ENCODE results near the gene FTH1.

Gene FTH1

DNA sequence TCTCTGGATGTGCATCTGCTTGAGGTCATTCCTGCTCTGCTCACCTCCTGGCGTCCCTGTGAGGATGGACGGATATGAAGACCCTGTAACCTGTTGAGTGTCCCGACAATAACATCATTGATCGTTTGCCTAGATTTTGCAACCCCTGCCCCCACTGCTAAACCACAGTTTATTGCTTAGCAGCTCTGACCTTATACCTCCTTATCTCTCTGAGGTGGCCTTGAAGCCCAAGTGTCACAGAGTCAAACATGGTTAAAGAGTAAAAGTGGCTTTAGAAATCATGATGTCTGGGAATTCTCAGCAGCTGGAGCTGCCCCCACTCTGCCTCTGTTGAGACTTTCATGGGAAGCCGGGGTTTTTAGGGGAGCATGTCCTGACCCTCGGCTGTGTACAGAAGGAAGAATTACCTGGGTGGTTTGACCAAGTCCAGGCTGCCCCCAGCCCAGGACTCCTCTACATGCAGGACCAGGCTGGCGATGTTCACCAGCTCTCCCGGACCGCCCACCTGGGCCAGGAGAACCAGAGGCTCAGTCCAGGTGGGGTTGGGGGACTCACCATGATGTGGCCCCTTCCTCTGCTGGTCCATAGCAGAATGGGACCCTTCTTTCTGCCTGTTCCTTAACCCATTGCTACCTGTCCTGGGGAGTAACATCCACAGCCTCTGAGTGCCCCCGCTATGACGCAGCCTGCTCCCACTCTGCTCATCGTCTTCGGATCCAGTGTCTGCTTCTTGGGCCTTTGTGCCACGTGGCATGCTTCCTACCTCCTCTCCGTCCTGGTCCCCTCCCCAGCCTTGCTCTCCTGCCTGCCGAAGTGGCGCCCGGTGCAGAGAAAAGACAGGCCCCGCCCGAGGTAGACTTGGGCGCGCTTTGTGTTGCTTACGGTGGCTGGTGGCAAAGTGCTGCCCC, 33.4 kb upstream of the FTH1 start:
- H3K27ac ChIP-seq: peak overlapping the region; percentile 3
- H3K27me3 ChIP-seq: no peaks in the 10 kb centered on the region
- TF ChIP-seq CTCF (IDR thresholded peaks at IDR 0.05): no peak
- H3K9me3 ChIP-seq: no peaks in the 10 kb centered on the region
- no peaks in the 10 kb centered on the region for H3K36me3 ChIP-seq
- H3K4me3 ChIP-seq (ENCODE audit: low read depth in 1 of 2, low read length in 1 of 2): no peak overlapping the region
- H3K4me1 ChIP-seq (ENCODE audit: control insufficient read depth in 1 of 2, insufficient read depth in 1 of 2, low read depth in 1 of 2, low read length in 1 of 2): peaks cover 8 to 14% of the 10 kb centered on the region in 2 experiments

GRCh38 chr11:61999141-61999975, 31.9 kb upstream of the FTH1 start:
- H3K27me3 ChIP-seq: no peaks in the 10 kb centered on the region
- H3K36me3 ChIP-seq: no peaks in the 10 kb centered on the region
- H3K27ac ChIP-seq: peak overlapping the region; percentile 75
- no peak overlapping the region for H3K4me3 ChIP-seq (ENCODE audit: low read depth in 1 of 2, low read length in 1 of 2)
- TF ChIP-seq CTCF (IDR thresholded peaks at IDR 0.05): no peak
- H3K4me1 ChIP-seq (ENCODE audit: control insufficient read depth in 1 of 2, insufficient read depth in 1 of 2, low read depth in 1 of 2, low read length in 1 of 2): peaks cover 8 to 10% of the 10 kb centered on the region in 2 experiments
- H3K9me3 ChIP-seq: no peaks in the 10 kb centered on the region

DNA sequence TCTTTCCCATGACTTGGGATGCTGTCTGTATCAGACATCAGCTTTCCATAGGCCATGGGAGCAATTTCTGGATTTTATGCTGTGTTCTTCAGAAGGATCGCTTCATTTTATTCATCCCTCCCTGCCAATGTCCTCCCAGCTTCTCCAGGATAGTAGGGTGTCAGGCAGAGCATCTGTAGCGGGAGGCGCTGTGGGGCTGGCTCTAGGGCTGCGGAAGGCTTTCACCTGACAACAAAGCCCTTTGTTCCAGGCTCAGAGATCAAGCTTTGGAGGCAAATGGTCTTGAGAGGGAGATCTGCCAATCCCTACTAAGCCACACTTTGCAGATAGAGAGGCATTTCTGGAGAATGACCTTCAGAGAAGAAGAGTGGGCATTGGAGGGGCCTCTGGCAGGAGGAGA, 29.5 kb upstream of the FTH1 start:
- no peak for TF ChIP-seq CTCF (IDR thresholded peaks at IDR 0.05)
- no peak overlapping the region for H3K27ac ChIP-seq
- H3K27me3 ChIP-seq: no peaks in the 10 kb centered on the region
- H3K4me1 ChIP-seq (ENCODE audit: control insufficient read depth in 1 of 2, insufficient read depth in 1 of 2, low read depth in 1 of 2, low read length in 1 of 2): peaks cover 8% of the 10 kb centered on the region in 2 experiments
- H3K4me3 ChIP-seq (ENCODE audit: low read depth in 1 of 2, low read length in 1 of 2): no peak overlapping the region
- no peaks in the 10 kb centered on the region for H3K9me3 ChIP-seq
- no peaks in the 10 kb centered on the region for H3K36me3 ChIP-seq

DNA sequence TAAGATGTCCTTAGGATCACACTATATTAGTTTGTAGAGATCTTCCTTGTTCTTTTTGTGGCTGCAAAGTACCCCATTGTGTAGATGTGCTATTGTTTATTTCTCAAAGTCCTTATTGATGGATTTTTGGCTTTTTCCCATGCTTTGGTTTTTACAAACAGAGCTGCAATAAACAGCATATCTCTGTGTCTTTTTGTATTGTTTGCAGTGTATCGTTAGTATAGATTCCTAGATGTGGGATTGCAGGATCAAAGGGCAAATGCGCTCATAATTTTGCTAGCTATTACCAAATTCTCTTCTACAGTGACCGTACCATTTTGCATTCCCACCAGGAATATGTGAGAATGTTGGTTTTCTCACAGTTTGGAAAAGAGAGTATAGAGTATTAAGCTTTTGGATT, 27.5 kb upstream of the FTH1 start:
- Histone ChIP-seq H3K36me3 (no peaks in the 10 kb centered on the region), H3K4me3 (ENCODE audit: low read depth in 1 of 2, low read length in 1 of 2) (no peak overlapping the region), H3K9me3 (no peaks in the 10 kb centered on the region), H3K27ac (no peak overlapping the region), H3K27me3 (no peaks in the 10 kb centered on the region), H3K4me1 (ENCODE audit: control insufficient read depth in 1 of 2, insufficient read depth in 1 of 2, low read depth in 1 of 2, low read length in 1 of 2) (peaks cover 8% of the 10 kb centered on the region in 2 experiments)
- TF ChIP-seq CTCF (IDR thresholded peaks at IDR 0.05): no peak

- Histone ChIP-seq H3K9me3 (no peaks in the 10 kb centered on the region), H3K27ac (no peak overlapping the region), H3K4me3 (ENCODE audit: low read depth in 1 of 2, low read length in 1 of 2) (no peak overlapping the region), H3K27me3 (peaks cover 9% of the 10 kb centered on the region), H3K4me1 (ENCODE audit: control insufficient read depth in 1 of 2, insufficient read depth in 1 of 2, low read depth in 1 of 2, low read length in 1 of 2) (no peaks in the 10 kb centered on the region), H3K36me3 (no peaks in the 10 kb centered on the region)
- TF ChIP-seq CTCF (IDR thresholded peaks at IDR 0.05): no peak
Measured at GRCh38 chr11:61985869-61986268, 18.4 kb upstream of the FTH1 start.
